GM12891 (cell line): ENCODE results near the gene SKI.

Experiments used
- DNase-seq: peaks from one replicate; pipeline ENCODE4 v3.0.0; 2011; ENCODE audit warnings: low spot score; ENCODE audit not compliant: insufficient read length
- FAIRE-seq: peaks from 2 replicates; lab custom pipeline; 2011; peaks lifted over from hg19 to GRCh38; lab: Jason Lieb, UNC
- PAX5 ChIP-seq: IDR thresholded peaks from 2 replicates; pipeline ENCODE4 v1.6.1; 2011; ENCODE audit warnings: low read length, moderate library complexity, mild to moderate bottlenecking; ENCODE audit not compliant: insufficient read depth, severe bottlenecking
- POLR2A ChIP-seq: IDR thresholded peaks from 2 replicates; pipeline ENCODE4 v1.6.1; 2011; ENCODE audit warnings: low read depth, low read length, control low read depth
- POLR2AphosphoS5 ChIP-seq: IDR thresholded peaks from 2 replicates; pipeline ENCODE4 v1.6.1; 2011; ENCODE audit warnings: low read depth, low read length, control low read depth
- POU2F2 ChIP-seq: IDR thresholded peaks from 2 replicates; pipeline ENCODE4 v1.6.1; 2011; ENCODE audit warnings: low read depth, mild to moderate bottlenecking, control low read depth, low read length, moderate library complexity
- SPI1 ChIP-seq: IDR thresholded peaks from 2 replicates; pipeline ENCODE4 v1.6.1; 2011; ENCODE audit warnings: low read depth, low read length, control low read depth
- TAF1 ChIP-seq: IDR thresholded peaks from 2 replicates; pipeline ENCODE4 v1.6.1; 2011; ENCODE audit warnings: low read depth, low read length, control low read depth

SKI gene

GRCh38 chr1:2303016-2303775, 75.1 kb downstream of the SKI start:
- no peak for TF ChIP-seq POLR2AphosphoS5
- no peak for TF ChIP-seq SPI1
- TF ChIP-seq POU2F2, result no peak
- no peak for FAIRE-seq
- DNase-seq, result no peak

- DNase-seq (no peak), FAIRE-seq (no peak)
- TF ChIP-seq POU2F2 (no peak), PAX5 (no peak), POLR2AphosphoS5 (no peak), TAF1 (no peak), SPI1 (no peak), POLR2A (no peak)
Observed at GRCh38 chr1:2303781-2304180, 75.7 kb downstream of the SKI start.

DNA sequence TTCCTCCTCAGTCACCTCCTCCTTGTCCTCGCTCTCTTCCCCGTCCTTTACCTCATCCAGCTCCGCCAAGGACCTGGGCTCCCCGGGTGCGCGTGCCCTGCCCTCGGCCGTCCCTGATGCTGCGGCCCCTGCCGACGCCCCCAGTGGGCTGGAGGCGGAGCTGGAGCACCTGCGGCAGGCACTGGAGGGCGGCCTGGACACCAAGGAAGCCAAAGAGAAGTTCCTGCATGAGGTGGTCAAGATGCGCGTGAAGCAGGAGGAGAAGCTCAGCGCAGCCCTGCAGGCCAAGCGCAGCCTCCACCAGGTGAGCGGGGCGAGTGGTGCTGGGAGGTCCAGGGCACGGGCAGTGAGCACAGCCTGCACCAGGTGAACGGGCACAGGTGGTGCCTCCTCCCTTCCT, 76.2 kb downstream of the SKI start:
- TF ChIP-seq POLR2AphosphoS5, result no peak
- no peak for TF ChIP-seq POU2F2
- TF ChIP-seq PAX5, result no peak
- no peak for TF ChIP-seq TAF1
- TF ChIP-seq POLR2A, result no peak
- TF ChIP-seq SPI1, result no peak
- FAIRE-seq (no peak), DNase-seq (no peak)

- DNase-seq (no peak), FAIRE-seq (no peak)
- TF ChIP-seq SPI1 (no peak), TAF1 (no peak), PAX5 (no peak), POLR2A (no peak)
Observed at GRCh38 chr1:2304921-2305681, 77.0 kb downstream of the SKI start.

GRCh38 chr1:2306151-2306978, 78.2 kb downstream of the SKI start:
- DNase-seq, result no peak
- no peak for FAIRE-seq
- TF ChIP-seq TAF1, result no peak
- no peak for TF ChIP-seq PAX5
- no peak for TF ChIP-seq POU2F2
- no peak for TF ChIP-seq POLR2A
- no peak for TF ChIP-seq POLR2AphosphoS5
- no peak for TF ChIP-seq SPI1

DNA sequence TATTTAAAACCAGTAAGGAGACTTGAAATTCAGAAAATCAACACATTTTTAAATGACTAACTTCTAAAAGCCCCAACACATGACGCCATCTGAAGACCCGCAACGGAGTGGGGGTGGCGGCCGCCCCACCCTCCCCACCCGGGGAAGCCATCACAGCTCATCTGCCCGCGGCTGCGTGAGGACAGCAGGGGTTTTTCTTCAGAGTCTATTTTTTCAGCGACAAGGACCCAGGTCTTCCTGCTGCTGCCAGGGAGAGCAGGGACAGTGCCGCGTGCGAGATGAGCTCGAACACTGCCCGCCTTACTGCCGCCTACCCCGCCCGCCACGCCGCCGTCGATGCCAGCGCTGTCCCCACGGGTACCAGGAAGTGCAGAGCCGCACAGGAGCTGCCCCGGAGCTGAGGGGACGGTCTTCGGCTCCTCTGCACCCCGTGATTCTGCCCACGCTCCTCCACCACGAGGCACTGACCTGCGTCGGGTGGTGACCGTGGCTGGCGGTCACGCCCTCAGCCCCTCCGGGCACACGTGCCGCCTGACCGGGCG, 79.0 kb downstream of the SKI start:
- FAIRE-seq (no peak), DNase-seq (no peak)
- TF ChIP-seq POLR2AphosphoS5 (no peak), POLR2A (no peak), SPI1 (no peak), TAF1 (no peak)

- no peak for DNase-seq
- TF ChIP-seq POLR2AphosphoS5, result no peak
- no peak for TF ChIP-seq PAX5
- no peak for TF ChIP-seq POU2F2
- no peak for TF ChIP-seq SPI1
- TF ChIP-seq POLR2A, result no peak
- no peak for TF ChIP-seq TAF1
- FAIRE-seq, result no peak
Observed at GRCh38 chr1:2307972-2308371, 79.9 kb downstream of the SKI start.

- TF ChIP-seq POLR2A (no peak), PAX5 (no peak), POLR2AphosphoS5 (no peak), SPI1 (no peak), TAF1 (no peak), POU2F2 (no peak)
- no peak for FAIRE-seq
- no peak for DNase-seq
Observed at GRCh38 chr1:2308844-2309243, 80.7 kb downstream of the SKI start.
